Small intestine (tissue), 7 donors: Measurements from ENCODE around the gene STAB2. TPM values are rescaled to one million over a fixed set of nuclear protein-coding genes. Genes with fewer than 3 reads are reported as not detected.
A peak's percentile ranks its signal among the peaks of the same experiment; 100 is the strongest.
"Not testable (repeated sequence)": the region's sequence is repeated elsewhere in the genome, so short reads cannot be mapped to it uniquely, and the experiment has no call there.

Experiments used
- DNase-seq, 2 donors: peaks; one replicate each; pipeline versions ENCODE4 v3.0.0 to v3.0.0-alpha.2; 2013
- FAIRE-seq: peaks from 2 replicates; lab custom pipeline; 2012; peaks lifted over from hg19 to GRCh38; lab: Jason Lieb, UNC
- H3K27ac ChIP-seq, 3 donors: one replicate each; pipeline ENCODE4 v1.5.1; 2013; ENCODE audit warnings: low read length in 2 of 3, mild to moderate bottlenecking in 2 of 3, control low read depth in 1 of 3, inconsistent platforms in 1 of 3, low read depth in 1 of 3, moderate library complexity in 1 of 3
- H3K27me3 ChIP-seq, 3 donors: one replicate each; pipeline ENCODE4 v1.6.1; 2013; ENCODE audit warnings: low read length in 3 of 3, inconsistent platforms in 1 of 3; ENCODE audit not compliant: control insufficient read depth in 3 of 3, insufficient read depth in 3 of 3
- H3K36me3 ChIP-seq, 3 donors: one replicate each; pipeline ENCODE4 v1.6.1; 2013; ENCODE audit warnings: low read length in 3 of 3, inconsistent platforms in 1 of 3, low read depth in 1 of 3, mild to moderate bottlenecking in 1 of 3, moderate library complexity in 1 of 3; ENCODE audit not compliant: control insufficient read depth in 3 of 3, insufficient read depth in 2 of 3
- H3K4me1 ChIP-seq, 3 donors: one replicate each; pipeline ENCODE4 v1.6.1; 2013; ENCODE audit warnings: low read length in 2 of 3, inconsistent platforms in 1 of 3, low read depth in 1 of 3, mild to moderate bottlenecking in 1 of 3, moderate library complexity in 1 of 3; ENCODE audit not compliant: control insufficient read depth in 3 of 3, insufficient read depth in 2 of 3
- H3K4me3 ChIP-seq, 3 donors: one replicate each; pipeline ENCODE4 v1.5.1; 2013; ENCODE audit warnings: low read length in 3 of 3, control low read depth in 1 of 3, inconsistent platforms in 1 of 3, low read depth in 1 of 3, mild to moderate bottlenecking in 1 of 3, moderate library complexity in 1 of 3
- H3K9me3 ChIP-seq, 2 donors: one replicate each; pipeline ENCODE4 v1.6.1; 2013; ENCODE audit warnings: low read depth in 1 of 2, low read length in 1 of 2; ENCODE audit not compliant: control insufficient read depth in 2 of 2, insufficient read depth in 1 of 2
- WGBS, 3 donors: extraction: QIAGEN DNeasy Blood & Tissue Kit; methylation state at CpG; one replicate each; pipeline ENCODE4 v1.1.7; 2013; 5-methylcytosine and 5-hydroxymethylcytosine counted together
- polyA plus RNA-seq, 4 donors: library from polyadenylated mRNA; stranded (reverse) in 3 of 4; unstranded in 1 of 4; fragments of 200-250 nt in 3 of 4; fragments of 120-200 nt in 1 of 4; gene quantifications; one replicate each; pipeline versions ENCODE4 v1.2.1 to v1.2.3, GENCODE V29; 2013
- donor health status: healthy with polysubstance abuse.
- donor health status: control.
- donor health status: control.
- donor health status: Bipolar disorder and iron deficiency.
- donor health status: healthy.

STAB2 gene
- polyA plus RNA-seq, 4 donors, result 0.06 to 2.5 TPM; not detected in 2

DNA sequence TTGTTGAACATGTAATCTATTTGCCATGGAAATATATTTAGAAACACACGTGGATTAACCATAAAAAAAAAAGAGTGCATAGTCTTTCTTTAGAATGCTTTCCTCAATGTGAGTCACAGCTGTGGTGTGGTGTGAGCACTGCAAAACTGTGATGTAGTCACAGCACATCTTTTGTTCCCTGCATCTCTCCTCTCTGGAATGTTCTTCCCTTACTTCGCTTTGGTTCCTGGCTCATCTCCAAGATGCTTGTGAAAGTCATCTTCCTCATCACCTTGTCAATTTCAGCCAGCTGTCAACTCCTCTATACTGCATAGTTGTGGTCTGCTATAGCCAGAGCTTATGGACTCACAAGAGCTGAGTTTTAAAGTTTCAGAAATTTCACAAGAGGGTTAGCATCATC lies 60.2 kb downstream of the STAB2 start:
- 30 to 37% (median 32%) methylated on average over 2 of the region's 2 CpGs for WGBS, 3 donors
- Histone ChIP-seq H3K27me3 (no peaks in the 10 kb centered on the region), H3K9me3 (peaks cover 0 to 4% of the 10 kb centered on the region in 2 donors), H3K36me3 (no peaks in the 10 kb centered on the region), H3K4me3 (no peak overlapping the region), H3K27ac (no peak overlapping the region), H3K4me1 (no peaks in the 10 kb centered on the region)
- DNase-seq, result no peak
- FAIRE-seq, result no peak

- Histone ChIP-seq H3K4me3 (no peak overlapping the region), H3K9me3 (no peaks in the 10 kb centered on the region), H3K36me3 (no peaks in the 10 kb centered on the region), H3K27me3 (peaks cover 0 to 1% (median 0%) of the 10 kb centered on the region in 3 donors), H3K4me1 (peaks cover 0 to 4% (median 2%) of the 10 kb centered on the region in 3 donors), H3K27ac (no peak overlapping the region)
- DNase-seq (peak; percentile 42 to 67), FAIRE-seq (no peak)
Measured at GRCh38 chr12:103652808-103653207, 65.7 kb downstream of the STAB2 start.

DNA sequence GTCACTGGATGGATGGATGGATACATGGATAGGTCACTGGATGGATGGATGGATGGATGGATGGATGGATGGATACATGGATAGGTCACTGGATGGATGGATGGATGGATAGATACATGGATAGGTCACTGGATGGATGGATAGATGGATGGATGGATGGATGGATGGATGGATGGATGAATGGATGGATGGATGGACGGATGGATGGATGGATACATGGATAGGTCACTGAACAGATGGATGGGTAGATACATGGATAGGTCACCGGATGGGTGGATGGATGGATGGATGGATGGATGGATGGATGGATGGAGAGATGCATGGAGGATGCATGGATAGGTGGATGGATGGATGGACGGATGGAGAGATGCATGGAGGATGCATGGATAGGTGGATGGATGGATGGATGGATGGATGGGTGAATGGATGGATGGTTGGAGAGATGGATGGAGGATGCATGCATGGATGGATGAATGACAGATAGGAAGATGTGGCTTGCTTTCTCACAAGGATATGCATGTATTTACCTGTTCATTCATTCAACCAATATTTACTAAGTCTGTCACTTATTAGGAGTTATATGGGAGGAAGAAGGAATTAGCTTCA lies 66.6 kb downstream of the STAB2 start:
- H3K9me3 ChIP-seq, H3K36me3 ChIP-seq, H3K4me1 ChIP-seq, H3K27ac ChIP-seq, DNase-seq, H3K4me3 ChIP-seq, H3K27me3 ChIP-seq, FAIRE-seq: not testable (repeated sequence)
- 82 to 84% (median 83%) methylated on average over 3 of the region's 3 CpGs for WGBS, 3 donors

DNA sequence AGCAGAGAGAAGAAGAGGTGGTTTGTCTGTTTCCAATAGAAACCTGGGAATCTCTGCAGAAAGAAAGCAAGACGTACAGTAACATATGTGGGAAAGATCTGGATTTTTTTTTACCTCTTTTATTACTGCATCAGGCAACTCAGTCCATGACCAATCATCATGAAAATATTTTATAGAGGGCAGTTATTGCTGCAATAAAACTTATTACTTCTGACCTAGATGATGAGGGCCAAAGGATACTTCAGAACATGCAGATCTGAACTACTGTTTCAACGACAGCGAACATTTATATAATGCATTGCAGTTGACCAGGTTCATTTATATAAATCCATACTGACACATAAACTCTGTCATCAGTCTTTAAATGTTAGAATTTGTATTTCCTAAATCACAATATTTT lies 67.7 kb downstream of the STAB2 start:
- Histone ChIP-seq H3K4me3 (no peak overlapping the region), H3K27ac (no peak overlapping the region), H3K27me3 (peaks cover 0 to 10% (median 0%) of the 10 kb centered on the region in 3 donors), H3K36me3 (no peaks in the 10 kb centered on the region), H3K9me3 (no peaks in the 10 kb centered on the region), H3K4me1 (peaks cover 0 to 4% (median 2%) of the 10 kb centered on the region in 3 donors)
- peak in 1 of 2 donors; percentile 84 for DNase-seq
- 18 to 56% (median 46%) methylated on average over 3 of the region's 3 CpGs for WGBS, 3 donors
- FAIRE-seq, result peak; percentile 5

DNA sequence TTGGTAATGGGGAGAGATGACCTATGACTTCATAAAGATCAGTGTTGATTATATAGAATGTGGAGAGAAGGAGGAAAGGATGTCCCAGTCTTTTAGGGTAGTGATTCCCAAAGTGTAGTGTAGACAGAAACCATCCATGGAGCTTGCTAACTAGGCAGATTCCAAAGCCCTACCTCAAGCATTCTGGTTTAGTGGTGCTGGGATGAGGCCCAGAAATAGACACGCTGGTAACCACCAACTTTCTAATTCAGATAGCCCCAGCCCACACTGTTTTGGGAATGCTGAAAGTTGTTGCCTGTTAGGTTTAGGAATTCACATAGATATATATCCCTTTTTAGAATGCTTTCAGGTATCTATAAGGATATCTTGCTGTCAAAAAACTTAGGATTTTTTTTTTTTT lies 69.2 kb downstream of the STAB2 start:
- no peaks in the 10 kb centered on the region for H3K36me3 ChIP-seq
- 77 to 97% (median 94%) methylated on average over 1 of the region's 1 CpG for whole genome bisulfite sequencing, 3 donors
- H3K9me3 ChIP-seq, result no peaks in the 10 kb centered on the region
- DNase-seq (no peak), FAIRE-seq (no peak)
- no peak overlapping the region for H3K4me3 ChIP-seq
- H3K27ac ChIP-seq, result no peak overlapping the region
- peaks cover 0 to 4% (median 2%) of the 10 kb centered on the region in 3 donors for H3K4me1 ChIP-seq
- H3K27me3 ChIP-seq, result peaks cover 0 to 10% (median 0%) of the 10 kb centered on the region in 3 donors

- FAIRE-seq (no peak), DNase-seq (peak in 1 of 2 donors; percentile 53)
- no peaks in the 10 kb centered on the region for H3K9me3 ChIP-seq
- H3K27me3 ChIP-seq, result peaks cover 0 to 13% (median 0%) of the 10 kb centered on the region in 3 donors
- 28 to 46% (median 42%) methylated on average over 2 of the region's 2 CpGs for WGBS, 3 donors
- no peaks in the 10 kb centered on the region for H3K36me3 ChIP-seq
- H3K27ac ChIP-seq, result no peak overlapping the region
- peaks cover 0 to 4% (median 2%) of the 10 kb centered on the region in 3 donors for H3K4me1 ChIP-seq
- H3K4me3 ChIP-seq, result no peak overlapping the region
Measured at GRCh38 chr12:103657331-103657730, 70.3 kb downstream of the STAB2 start.

- Histone ChIP-seq H3K4me3 (no peak overlapping the region), H3K36me3 (no peaks in the 10 kb centered on the region), H3K27ac (no peak overlapping the region), H3K27me3 (peaks cover 0 to 9% (median 0%) of the 10 kb centered on the region in 3 donors), H3K9me3 (no peaks in the 10 kb centered on the region), H3K4me1 (no peaks in the 10 kb centered on the region)
- FAIRE-seq, result no peak
- 82 to 86% (median 82%) methylated on average over 2 of the region's 2 CpGs for WGBS, 3 donors
- DNase-seq, result no peak
Measured at GRCh38 chr12:103664626-103665025, 77.6 kb downstream of the STAB2 start.

- H3K9me3 ChIP-seq, result no peaks in the 10 kb centered on the region
- FAIRE-seq (no peak), DNase-seq (no peak)
- no peaks in the 10 kb centered on the region for H3K36me3 ChIP-seq
- no peak overlapping the region for H3K27ac ChIP-seq
- H3K27me3 ChIP-seq, result peaks cover 0 to 9% (median 0%) of the 10 kb centered on the region in 3 donors
- no peak overlapping the region for H3K4me3 ChIP-seq
- no peaks in the 10 kb centered on the region for H3K4me1 ChIP-seq
- WGBS, 3 donors, result 39 to 55% (median 50%) methylated on average over 5 of the region's 5 CpGs
Measured at GRCh38 chr12:103665971-103666370, 78.9 kb downstream of the STAB2 start.

DNA sequence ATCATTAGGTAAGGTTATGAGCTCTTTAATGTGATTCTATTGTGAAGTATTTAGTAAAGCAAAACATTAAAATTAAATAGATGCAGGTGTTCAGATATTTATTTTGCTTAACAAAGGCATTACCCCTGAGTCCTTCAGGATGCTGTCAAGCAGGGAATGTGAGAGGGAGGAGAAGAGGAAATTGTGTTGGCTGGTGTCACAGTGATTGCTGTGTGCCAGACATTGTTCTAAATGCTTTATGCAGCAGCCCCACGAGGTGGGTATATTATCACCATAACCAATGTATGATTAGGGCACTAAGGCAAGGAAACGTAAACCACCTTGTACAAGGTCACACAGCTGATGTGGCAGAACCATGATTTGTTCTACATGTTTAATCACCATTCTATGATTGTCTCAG lies 80.1 kb downstream of the STAB2 start:
- DNase-seq, result no peak
- peaks cover 0 to 6% (median 0%) of the 10 kb centered on the region in 3 donors for H3K27me3 ChIP-seq
- no peak for FAIRE-seq
- H3K4me1 ChIP-seq, result peaks cover 0 to 3% (median 2%) of the 10 kb centered on the region in 3 donors
- H3K4me3 ChIP-seq, result no peak overlapping the region
- no peak overlapping the region for H3K27ac ChIP-seq
- 32 to 41% (median 35%) methylated on average over 2 of the region's 2 CpGs for WGBS, 3 donors
- no peaks in the 10 kb centered on the region for H3K36me3 ChIP-seq
- H3K9me3 ChIP-seq, result no peaks in the 10 kb centered on the region
